ENCODE results near the gene NOP53. TPM values are rescaled to one million over a fixed set of nuclear protein-coding genes. Genes with fewer than 3 reads are reported as not detected.

The NOP53 gene
- total and polyA plus RNA-seq, 2 of the 4 experiments (the other 2 are of a cell fraction) = 59.5 to 83.2 TPM

- ATAC-seq (ENCODE audit: low read depth) (peak; percentile 76), DNase-seq (peak; percentile 85)
- Histone ChIP-seq H3K14ac (replicated peaks; ENCODE audit: low read depth, low read length) (peak overlapping the region; percentile 87), H3K9me1 (ENCODE audit: insufficient read depth, low read length) (peaks cover 32% of the 10 kb centered on the region), H3K18ac (ENCODE audit: low read depth, low read length) (peak overlapping the region; percentile 44), H3K56ac (ENCODE audit: extremely low read depth, insufficient read depth, low read length) (peak overlapping the region; percentile 72), H3K27ac (ENCODE audit: insufficient read depth, low read length) (peak overlapping the region; percentile 60), H3K4me1 (ENCODE audit: control insufficient read depth, insufficient read depth, low read length) (peaks cover 19% of the 10 kb centered on the region), H2BK15ac (ENCODE audit: low read depth, low read length) (peak overlapping the region; percentile 41; the same call in 1 of the 3 replicates), H3K4me2 (ENCODE audit: low read depth, low read length) (peak overlapping the region; percentile 11), H3K79me1 (ENCODE audit: low read depth in 1 of 2, low read length in 2 of 2) (peaks cover 34 to 76% of the 10 kb centered on the region in 2 experiments), H2AK5ac (ENCODE audit: low read depth, low read length) (peak overlapping the region; percentile 99), H4K8ac (ENCODE audit: low read depth in 2 of 2, low read length in 2 of 2) (peak overlapping the region; percentile 7 to 84; a peak in 3 of 4 replicates), H3K9ac (ENCODE audit: low read depth, low read length) (peak overlapping the region; percentile 8; the same call in 1 of the 2 replicates), H2BK5ac (ENCODE audit: low read depth, low read length, poor library complexity, severe bottlenecking) (peak overlapping the region; percentile 90), H2BK120ac (ENCODE audit: low read depth, low read length) (peak overlapping the region; percentile 81), H3K36me3 (ENCODE audit: control insufficient read depth, insufficient read depth, low read length) (peaks cover 73% of the 10 kb centered on the region), H3K4ac (ENCODE audit: low read depth, low read length) (peak overlapping the region; percentile 91), H2BK20ac (ENCODE audit: low read depth, low read length) (peak overlapping the region; percentile 58), H2AFZ (replicated peaks; ENCODE audit: low read length, poor library complexity) (peak overlapping the region; percentile 71), H3K9me3 (ENCODE audit: control insufficient read depth, insufficient read depth, low read length) (no peaks in the 10 kb centered on the region), H3K27me3 (ENCODE audit: control insufficient read depth, insufficient read depth, low read length) (no peaks in the 10 kb centered on the region), H2AK9ac (replicated peaks; ENCODE audit: low read depth, low read length, poor library complexity) (peak overlapping the region; percentile 91), H3K4me3 (ENCODE audit: insufficient read depth, low read depth, low read length) (no peak overlapping the region), H3K23ac (ENCODE audit: low read depth, low read length) (peak overlapping the region; percentile 97), H4K5ac (ENCODE audit: low read depth, low read length) (peak overlapping the region; percentile 32), H4K20me1 (ENCODE audit: insufficient read depth, low read length) (peaks cover 55% of the 10 kb centered on the region), H4K91ac (ENCODE audit: insufficient read depth, low read depth, low read length) (peak overlapping the region; percentile 91)
- CTCF ChIA-PET = no interaction called here
- WGBS, 2 experiments (ENCODE audit: extremely low coverage in 2 of 2, insufficient read length in 1 of 2) = 43% methylated on average over 3 of the region's 9 CpGs; no CpG with 5 or more reads in 1 of the 2 experiments
- peak; percentile 72 for TF ChIP-seq FOS (IDR thresholded peaks at IDR 0.05; ENCODE audit: low read depth, low read length)
- no peak for TF ChIP-seq RCOR1 (IDR thresholded peaks at IDR 0.05; ENCODE audit: insufficient replicate concordance, low read length)
- TF ChIP-seq MAZ (IDR thresholded peaks at IDR 0.05; ENCODE audit: borderline replicate concordance, low read depth, low read length) = peak; percentile 100
- dilution Hi-C loops (cut with HindIII; ENCODE audit: low sequenced_read_pairs, unreplicated experiment) (no loop called here), intact Hi-C loops (cut with micrococcal nuclease) (no loop called here), in situ Hi-C loops (cut with MboI; ENCODE audit: low sequenced_read_pairs) (no loop called here)
- POLR2A ChIA-PET (ENCODE audit: unreplicated experiment) = interaction anchor here (0.5 kb wide), 2 partner anchors 11 to 181 kb away, joined by 3 to 4 read pairs; no protein-coding TSS in a partner anchor
- no TSS peak for BruUV-seq (replicated peaks)
Observed at GRCh38 chr19:47729468-47729798, 15.9 kb upstream of the NOP53 start.

Data from IMR-90 (cell line).